T-helper 1 cell treated with Interleukin-12 subunit alpha and Interleukin-12 subunit beta and Interleukin-4 antibody, amounts not matched to agents 30 ng/mL and 1 ng/mL, for 36 hours (primary cell): ENCODE data around the gene FKBP1A. TPM values are rescaled to one million over a fixed set of nuclear protein-coding genes. Genes with fewer than 3 reads are reported as not detected.
"Not testable (repeated sequence)": the region's sequence is repeated elsewhere in the genome, so short reads cannot be mapped to it uniquely, and the experiment has no call there.

ENCODE experiments used
- intact Hi-C: fragments of 100-400 bp; cut with micrococcal nuclease; formaldehyde crosslinking; loops from one replicate; pipeline ENCODE4 v1.15.1; 2024
- total RNA-seq: library from RNA; stranded (reverse); gene quantifications from 2 replicates; pipeline ENCODE4 v1.2.3, GENCODE V29; 2022

The FKBP1A gene
- total RNA-seq, 1 donor from 2014 or later = 254 TPM

DNA sequence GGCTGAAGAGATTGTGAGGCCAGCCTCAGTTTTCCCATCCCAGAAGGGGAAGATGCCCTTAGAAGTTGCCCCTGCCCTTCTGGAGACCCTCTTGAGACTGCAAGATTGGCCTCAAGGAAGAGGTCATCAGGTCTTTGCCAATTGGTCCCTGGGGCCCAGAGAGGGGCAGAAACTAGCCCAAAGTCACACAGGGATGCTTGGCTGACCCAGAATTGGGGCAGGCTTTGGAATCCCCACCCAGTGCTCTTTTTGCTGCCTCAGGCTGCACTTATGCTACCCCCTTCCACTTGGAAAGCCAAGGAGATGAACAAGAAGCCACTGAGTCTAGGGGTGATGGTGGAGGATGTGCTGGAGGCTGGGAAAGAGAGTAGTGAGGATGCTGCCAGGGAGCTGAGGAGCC, 24.9 kb upstream of the FKBP1A start:
- intact Hi-C loops = no loop called here

DNA sequence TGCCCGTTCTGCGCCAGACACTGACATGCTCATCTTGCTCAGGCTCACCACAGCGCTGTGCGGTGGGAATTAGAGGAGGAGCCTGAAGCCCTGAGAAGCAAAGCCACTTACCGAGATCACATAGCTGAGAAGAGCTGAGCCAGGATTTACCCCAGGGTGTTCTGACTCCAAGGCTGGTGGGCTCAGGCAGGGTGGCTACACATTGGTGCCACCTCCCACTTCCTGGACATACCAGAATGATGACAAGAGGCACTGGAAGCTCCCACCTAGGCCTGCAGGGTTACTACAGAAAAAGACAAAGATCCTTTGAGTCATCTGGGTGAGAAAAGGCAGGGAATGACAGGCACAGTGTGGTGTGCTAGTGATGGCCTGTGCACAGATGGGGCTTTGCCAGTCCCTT, 24.4 kb upstream of the FKBP1A start:
- intact Hi-C loops = no loop called here

DNA sequence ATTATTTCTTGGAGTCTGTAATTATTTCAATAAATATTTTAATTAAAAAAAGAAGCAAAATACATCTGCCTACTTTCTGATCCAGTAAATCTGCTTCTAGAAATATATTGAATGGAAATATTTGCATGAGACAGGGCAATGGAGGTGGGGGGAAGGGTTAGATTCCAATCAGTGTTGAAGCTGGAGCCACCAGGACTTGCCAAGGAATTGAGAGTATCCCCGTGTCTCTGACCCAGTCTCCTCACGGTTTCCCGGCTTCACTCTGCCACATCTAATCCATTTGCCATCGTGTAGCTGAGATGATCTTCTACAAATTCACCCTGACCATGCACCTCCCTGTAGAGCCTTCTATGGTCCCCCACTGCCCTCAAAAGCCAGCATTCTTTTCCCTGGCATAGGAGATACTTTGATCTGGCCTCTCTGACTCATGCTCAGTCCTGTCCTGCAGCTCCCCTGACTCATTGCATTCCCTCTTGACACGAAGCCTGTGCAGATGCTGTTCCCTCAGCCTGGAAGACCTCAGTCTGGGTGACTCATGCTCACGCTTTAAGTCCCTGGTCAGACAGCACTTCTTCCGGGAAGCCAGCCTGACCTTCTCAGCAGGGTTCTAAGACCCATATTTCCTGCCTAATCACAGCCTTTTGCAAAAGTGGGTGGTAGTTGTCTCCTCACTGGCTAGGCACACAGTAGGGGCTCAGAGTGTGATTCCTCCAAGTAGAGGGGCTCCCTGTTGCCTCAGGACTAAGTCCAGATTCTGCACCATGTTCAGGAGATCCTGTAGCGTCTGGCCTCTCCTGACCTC, 23.0 kb upstream of the FKBP1A start:
- intact Hi-C loops = loop anchor here (1.0 kb wide), 1 partner anchor 23 kb away; the partner anchor contains the start of gene FKBP1A

DNA sequence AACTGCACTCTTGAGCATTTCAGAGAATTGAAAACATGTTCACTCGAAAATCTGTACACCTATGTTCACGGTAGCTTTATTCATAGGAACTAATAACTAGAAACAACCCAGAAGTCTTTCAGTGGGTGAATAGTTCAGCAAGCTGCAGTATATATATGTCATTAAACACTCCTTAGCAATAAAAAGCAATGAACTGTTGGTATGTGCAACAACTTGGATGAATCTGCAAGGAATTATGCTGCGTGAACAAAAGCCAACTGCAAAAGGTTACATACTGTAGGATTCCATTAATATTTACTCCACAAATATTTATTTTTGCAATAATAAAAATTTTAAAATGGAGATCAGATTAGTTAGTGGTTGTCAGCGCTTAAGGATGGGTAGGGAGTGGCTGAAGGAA, 22.1 kb upstream of the FKBP1A start:
- intact Hi-C loops = no loop called here

DNA sequence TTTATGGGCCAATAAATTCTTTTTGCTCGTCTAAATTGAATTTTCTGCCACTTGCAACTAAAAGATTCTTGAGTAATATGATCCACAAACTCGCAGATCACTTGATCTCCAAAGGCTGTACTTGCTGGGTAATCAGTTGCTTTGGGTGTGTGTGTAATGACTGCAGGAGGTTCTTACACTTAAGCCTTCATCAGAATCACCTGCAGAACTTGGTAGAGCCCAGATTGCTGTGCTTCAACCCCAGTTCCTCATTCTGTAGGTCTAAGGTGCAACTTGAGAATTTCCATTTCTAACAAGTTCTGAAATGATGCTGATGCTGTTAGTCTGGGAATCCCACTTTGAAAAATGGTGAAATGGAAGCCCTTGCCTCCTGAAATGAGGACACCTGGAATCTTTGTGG, 12.9 kb upstream of the FKBP1A start:
- intact Hi-C loops = no loop called here

DNA sequence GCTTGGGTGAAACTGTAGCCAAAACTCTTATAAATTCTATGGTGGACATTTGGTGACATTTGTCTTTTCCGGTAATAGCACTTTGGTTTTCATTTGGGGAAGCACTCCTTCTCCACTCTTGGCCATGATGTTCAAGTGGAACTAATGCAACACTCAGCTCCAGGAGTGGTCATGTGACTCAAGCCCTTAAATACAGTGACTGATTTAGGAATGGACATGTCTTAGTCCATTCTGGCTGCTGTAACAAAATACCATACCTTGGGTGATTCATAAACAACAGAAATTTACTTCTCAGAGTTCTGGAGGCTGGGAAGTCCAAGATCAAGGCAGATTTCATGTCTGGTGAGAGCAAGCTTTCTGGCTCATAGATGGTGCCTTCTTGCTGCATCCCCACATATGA, 10.8 kb upstream of the FKBP1A start:
- intact Hi-C loops = no loop called here

DNA sequence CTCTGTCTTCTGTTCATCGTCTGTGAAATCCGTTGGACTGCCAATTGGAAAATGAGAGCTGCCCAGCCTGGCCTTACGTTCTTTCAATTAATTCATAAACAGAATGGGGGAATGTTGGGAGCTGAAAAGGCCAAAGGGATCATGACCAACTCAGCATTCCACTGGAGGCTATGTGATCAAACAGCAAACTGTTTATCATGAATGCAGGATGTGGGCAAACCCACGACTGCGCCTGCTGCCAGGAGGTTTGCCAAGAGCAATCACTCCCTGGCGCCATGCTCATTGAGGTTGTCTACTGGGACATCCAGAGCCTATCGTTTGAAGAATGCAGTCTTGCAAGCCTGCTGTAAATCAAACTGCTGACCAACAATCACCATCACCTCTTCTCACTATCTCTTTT, 9.3 kb upstream of the FKBP1A start:
- intact Hi-C loops = no loop called here

DNA sequence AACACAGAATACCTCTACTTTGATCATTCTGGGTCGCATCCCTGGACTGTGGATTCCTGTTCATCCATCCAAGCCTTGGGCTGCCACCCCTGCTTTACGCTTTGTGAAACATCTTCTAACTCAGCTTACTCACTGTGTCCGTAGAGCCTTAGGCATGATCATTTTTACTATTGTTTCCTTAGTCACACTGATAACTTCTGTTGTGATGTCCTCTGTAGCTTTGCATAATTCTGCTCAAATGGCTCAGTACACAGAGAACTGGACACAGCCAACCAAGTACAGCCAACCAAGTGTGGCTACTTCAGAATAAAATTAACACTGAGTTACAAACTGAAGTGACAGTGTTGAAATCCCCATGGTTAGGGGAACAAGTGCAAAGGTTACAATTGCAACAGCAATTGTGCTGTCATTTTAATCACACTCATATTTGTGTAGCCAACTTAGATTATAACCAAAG, 8.6 kb upstream of the FKBP1A start:
- intact Hi-C loops = no loop called here

DNA sequence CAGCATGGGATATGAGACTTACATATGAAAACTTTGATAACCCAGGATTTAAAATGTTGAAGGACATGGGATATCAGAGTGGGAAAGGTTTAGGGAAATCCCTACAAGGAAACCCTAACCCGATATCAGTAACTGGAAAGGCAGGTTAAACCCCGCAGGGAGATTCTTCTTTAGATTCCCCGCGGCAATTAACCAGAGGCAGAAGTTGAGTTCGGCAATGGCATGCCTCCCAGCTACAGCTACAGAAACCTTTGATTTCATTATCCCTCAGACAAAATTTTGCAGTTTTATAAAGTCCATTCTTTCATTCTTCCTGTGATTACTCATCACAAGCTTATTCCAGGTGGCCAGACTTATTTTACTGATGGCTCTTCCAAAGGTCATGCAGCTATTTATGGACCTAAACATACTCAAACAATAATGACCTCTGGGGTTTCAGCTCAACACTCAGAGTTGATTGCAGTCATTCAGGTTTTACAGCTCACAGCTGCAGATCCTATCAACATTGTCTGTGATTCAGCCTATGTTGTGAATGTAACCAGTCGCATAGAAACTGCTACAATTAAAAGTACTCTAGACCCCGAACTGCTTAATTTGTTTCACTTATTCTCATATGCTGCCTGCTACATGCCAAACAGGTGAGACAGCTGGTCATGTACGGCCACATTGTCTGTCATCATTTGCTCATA, 7.0 kb upstream of the FKBP1A start:
- intact Hi-C loops = not testable (repeated sequence)

DNA sequence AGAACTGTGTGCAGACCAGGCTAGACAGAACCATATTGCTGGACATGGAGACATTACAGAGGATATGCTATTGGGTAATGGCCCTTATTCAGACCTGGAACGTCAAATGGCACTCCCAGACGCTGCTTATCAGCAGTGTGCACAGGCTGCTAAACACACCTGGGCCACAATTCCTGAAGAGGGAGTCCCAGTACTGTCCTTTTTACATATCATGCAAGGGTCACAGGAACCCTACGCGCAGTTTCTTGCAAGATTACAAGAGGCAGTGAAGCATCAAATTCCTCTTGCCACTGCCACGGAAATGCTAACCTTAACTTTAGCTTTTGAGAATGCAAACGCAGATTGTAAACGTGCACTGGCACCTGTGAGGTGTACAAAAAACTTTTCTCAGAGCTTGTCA, 5.3 kb upstream of the FKBP1A start:
- intact Hi-C loops = not testable (repeated sequence)

DNA sequence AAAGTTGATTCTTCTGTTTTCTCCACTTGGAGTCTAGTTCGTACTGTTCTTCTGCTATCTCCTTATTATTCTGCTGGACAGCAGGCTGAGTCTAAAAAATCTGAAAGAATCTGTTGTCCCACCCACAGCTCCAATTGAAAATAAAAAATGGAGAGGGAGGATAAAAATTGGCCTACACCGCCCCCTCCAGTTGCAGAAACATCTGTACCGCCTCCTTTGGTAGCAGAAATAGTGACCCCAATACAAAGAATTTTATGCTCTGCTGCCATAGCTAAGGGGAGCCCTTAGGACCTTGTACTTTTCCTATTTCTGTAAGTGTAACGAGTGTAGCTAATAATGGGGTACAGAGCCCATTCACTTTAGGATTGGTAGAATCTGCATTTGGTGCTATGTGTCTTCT, 4.9 kb upstream of the FKBP1A start:
- intact Hi-C loops = no loop called here

DNA sequence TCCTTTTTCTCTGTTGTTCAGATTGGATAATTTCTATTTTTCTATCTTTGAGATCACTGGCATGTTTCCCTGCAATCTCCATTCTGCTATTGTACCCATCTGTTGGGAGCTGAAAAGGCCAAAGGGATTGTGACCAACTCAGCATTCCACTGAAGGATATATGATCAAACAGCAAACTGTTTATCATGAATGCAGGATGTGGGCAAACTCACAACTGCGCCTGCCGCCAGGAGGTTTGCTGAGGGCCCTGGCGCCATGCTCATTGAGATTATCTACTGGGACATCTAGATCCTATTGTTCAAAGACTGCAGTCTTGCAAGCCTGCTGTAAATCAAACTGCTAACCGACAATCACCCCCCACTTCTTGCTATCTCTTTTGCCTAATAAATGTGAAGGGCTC, 3.8 kb upstream of the FKBP1A start:
- intact Hi-C loops = no loop called here

DNA sequence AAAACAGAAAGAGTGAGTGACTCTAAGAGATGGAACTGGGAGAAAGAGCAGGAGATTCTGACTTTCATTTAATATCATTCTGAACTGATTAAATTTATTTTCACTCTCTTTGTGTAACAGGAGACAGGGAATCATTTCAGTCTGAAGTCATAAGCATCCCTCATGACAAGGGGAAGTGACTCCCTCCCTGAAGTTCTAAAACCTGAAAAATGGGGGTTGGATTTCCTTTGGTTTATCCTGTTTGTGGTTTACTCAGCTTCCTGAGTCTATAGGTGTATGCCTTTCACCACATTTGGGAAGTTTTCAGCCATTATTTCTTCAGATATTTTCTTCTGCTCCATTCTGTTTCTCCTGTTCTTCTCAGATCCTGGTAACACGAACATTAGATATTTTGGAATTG, 3.4 kb upstream of the FKBP1A start:
- intact Hi-C loops = no loop called here

DNA sequence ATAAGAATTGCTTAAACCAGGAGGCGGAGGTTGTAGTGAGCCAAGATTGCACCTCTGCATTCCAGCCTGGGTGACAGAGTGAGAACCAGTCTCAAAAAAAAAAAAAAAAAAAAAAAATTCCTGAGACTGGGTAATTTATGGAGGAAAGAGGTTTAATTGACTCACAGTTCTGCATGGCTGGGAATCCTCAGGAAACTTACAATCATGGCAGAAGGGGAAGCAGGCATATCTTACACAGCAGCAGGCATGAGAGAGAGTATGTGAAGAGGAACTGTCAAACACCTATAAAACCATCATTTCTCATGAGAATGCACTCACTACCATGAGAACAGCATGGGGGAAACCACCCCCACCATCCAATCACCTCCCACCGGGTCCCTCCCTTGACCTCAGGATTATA, 1.8 kb upstream of the FKBP1A start:
- intact Hi-C loops = no loop called here

DNA sequence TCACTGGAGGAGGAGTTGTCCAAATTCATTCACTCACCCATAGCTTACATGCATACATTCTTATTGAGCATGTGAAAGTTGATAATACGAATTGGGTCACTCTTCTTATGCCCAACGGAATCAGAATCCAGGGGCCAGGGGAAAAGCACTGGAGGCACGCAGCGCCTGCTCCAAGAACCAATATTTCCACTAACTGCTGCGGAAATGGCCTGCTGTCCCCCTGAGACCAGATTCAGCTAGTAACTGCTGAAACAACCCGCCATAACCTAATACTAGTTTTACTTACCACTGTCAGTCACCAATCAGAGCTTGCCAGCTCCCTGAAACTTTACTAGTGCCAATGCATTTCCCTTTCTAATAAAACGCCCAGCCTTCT, 641 bp upstream of the FKBP1A start:
- intact Hi-C loops = loop anchor here (1.0 to 2.0 kb wide), 8 partner anchors 23 to 275 kb away; partner anchors contain the start of genes PSMF1 and SNPH

DNA sequence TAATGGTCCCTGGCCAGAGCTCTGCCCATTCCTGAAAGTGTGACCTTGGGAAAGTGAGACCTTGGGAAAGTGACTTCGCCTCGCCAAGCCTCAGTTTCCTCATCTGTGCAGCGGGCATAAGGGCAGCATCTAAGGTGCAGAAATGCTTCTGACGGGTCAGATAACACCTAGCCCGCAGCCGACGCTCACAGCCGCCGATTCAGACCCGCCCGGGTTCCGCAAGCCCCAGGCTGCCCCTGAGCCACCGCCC, 486 bp downstream of the FKBP1A start:
- intact Hi-C loops = loop anchor here (1.0 to 2.0 kb wide), 2 partner anchors 28 to 166 kb away; partner anchors contain the start of gene RAD21L1

DNA sequence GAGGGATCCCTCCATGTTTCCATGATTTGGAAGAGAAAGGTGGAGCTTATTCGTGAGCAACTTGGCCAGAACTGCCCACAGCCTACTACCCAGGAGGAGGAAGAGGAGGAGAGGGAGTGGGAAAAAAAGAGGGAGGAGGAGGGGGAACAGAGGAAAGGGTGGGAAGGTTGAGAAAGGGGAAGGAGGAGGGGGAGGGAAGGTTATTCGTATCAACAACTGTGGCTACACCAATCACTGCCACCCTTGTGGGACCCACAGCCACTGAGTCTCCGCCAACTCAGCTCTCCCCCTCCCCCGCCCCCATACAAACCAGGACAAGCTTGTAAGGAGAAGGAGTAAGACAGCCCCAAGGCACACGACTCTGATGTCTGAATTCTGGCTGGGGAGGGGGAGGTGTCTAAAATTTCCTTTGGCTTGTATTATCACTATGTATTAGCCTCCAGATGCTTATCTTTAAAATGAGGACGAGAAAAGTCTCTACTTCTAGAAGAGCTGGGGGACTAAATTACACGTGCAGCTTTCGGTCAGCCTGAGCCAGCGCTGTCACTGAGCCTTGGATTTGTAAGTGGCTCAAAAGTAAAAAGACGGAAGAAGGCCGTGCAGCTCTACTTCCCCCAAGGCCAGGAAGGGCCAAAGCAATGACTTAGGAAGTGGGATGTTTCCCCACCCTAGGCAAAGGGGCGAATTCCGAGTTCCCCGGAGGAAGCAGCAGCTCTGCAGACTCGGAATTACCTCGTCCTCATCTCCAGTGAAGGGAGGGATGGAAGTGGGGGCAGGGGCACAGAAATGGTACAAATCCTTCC, 1.0 kb downstream of the FKBP1A start:
- intact Hi-C loops = loop anchor here (1.0 to 2.0 kb wide), 3 partner anchors 27 to 166 kb away; partner anchors contain the start of gene RAD21L1

DNA sequence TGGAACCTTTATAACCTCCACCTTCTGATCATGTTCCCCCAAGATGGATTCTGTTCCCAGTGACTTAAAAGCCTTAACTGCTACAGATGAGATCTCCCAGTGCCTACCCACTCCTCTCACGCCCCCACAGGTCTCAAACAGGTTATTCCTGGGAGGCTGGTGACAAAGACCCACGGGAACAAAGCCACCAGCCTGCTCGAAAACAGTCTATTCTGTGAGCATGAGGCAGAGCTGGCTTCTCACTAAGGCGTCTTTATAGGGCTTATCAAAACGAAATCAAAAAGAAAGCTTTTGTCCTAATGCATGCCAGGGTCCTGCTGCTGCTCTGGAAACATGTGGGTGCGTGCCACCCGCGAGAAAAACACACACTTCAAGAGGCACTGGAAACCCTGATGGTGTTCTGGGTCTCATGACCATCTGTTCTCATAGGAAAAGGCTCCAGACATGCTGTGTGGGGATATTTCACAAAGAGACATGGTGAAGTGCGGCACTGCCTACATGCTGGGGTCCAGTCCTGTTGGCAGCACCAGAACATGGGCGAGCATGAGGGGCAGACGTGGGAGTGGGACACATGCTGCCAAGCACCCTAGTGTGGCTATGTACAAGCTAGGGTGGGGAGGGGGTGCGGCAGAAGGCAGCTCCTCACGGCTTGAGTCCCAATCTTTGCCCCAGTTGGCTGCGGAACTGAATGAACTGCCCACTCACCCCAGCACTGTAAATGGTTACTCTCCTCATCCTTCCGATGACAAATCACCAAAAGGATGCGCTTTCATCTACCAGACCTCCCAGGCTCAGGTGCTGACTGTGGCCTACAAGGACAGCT, 2.1 kb downstream of the FKBP1A start:
- intact Hi-C loops = loop anchor here (1.0 kb wide), 1 partner anchor 32 kb away; no protein-coding TSS in a partner anchor

DNA sequence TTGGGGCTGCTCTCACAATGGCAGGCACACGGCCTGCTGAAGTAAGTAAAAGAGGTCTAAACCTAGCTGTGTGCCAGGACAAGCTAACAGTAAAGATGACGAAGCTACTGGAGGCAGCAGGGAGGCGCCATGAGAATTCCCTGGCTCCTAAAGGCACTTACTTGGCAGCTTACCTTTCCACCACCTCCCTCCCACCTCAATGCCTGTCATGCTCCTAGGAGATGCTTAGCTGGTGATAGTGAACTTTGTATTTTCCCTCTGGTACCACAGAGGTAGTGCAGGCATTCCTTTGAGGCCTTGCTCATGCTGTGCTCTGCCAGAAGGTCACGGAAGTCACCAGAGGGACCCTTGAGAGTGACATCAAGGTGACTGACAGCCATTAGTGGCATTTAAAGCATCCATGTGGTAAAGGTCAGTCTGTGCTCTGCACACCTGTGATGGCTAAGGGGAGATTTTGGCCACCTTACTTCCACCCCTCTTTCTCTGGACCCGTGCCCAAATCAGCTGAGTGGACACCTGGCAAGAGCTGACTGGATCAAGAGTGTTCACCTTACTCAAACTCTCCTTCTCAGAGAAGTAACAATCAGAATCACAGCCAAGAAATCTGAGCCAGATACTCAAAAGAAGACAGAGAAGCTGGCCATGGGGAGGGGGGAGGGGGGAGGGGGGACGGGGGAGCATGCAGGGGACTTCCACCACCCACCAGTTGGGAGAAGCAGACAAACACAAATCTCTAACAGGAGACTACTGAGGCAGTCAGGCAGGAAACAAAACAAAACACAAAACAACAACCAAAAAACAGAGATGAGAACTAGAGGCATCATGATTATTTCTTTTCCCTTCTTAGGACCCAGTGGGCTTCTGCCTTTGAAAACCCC, 2.9 kb downstream of the FKBP1A start:
- intact Hi-C loops = no loop called here
